ENCODE measurements around the gene CDS2.

- TF ChIP-seq EP300 (IDR thresholded peaks at IDR 0.05; ENCODE audit: low read depth) (no peak), POLR2A (IDR thresholded peaks at IDR 0.05) (no peak)
These were observed 7.2 kb downstream of the CDS2 start for GRCh38 chr20:5133998-5134397.
